ENCODE data around the gene CEBPE. TPM values are rescaled to one million over a fixed set of nuclear protein-coding genes. Genes with fewer than 3 reads are reported as not detected.
A peak's percentile ranks its signal among the peaks of the same experiment; 100 is the strongest.

Gene CEBPE
- total RNA-seq, 6 experiments from 2014 or later, result 0.13 to 0.18 TPM; not detected in 4

GRCh38 chr14:23079716-23080115 lies 39.3 kb downstream of the CEBPE start:
- H3K4me3 ChIP-seq, result no peak overlapping the region
- H3K27ac ChIP-seq, result peak overlapping the region in 2 of 3 donors; percentile 13 to 66
- H3K27me3 ChIP-seq, result no peaks in the 10 kb centered on the region
- no peaks in the 10 kb centered on the region for H3K9me3 ChIP-seq
- intact Hi-C loops (cut with DNase I), result no loop called here
- DNase-seq, result no peak
- H3K4me1 ChIP-seq, result peaks cover 0 to 13% (median 4%) of the 10 kb centered on the region in 4 donors
- no peak for ATAC-seq
- peaks cover 8 to 90% (median 44%) of the 10 kb centered on the region in 4 donors for H3K36me3 ChIP-seq
- 80% methylated on average over 2 of the region's 2 CpGs for WGBS (ENCODE audit: insufficient coverage, low coverage, low lambda C conversion rate, missing lambda C conversion rate)
- TF ChIP-seq POLR2A (IDR thresholded peaks at IDR 0.05) (no peak), CTCF (IDR thresholded peaks at IDR 0.05) (no peak)

- intact Hi-C loops (cut with DNase I), result no loop called here
- peaks cover 8 to 90% (median 43%) of the 10 kb centered on the region in 4 donors for H3K36me3 ChIP-seq
- H3K9me3 ChIP-seq, result no peaks in the 10 kb centered on the region
- no peak for TF ChIP-seq CTCF (IDR thresholded peaks at IDR 0.05)
- no peak for TF ChIP-seq POLR2A (IDR thresholded peaks at IDR 0.05)
- DNase-seq, result peak; percentile 68 to 78 (median 76)
- peak overlapping the region; percentile 28 to 66 (median 49) for H3K27ac ChIP-seq
- ATAC-seq, result peak; percentile 82 to 97 (median 94)
- WGBS (ENCODE audit: insufficient coverage, low coverage, low lambda C conversion rate, missing lambda C conversion rate), result 0% methylated on average over 2 of the region's 2 CpGs
- no peaks in the 10 kb centered on the region for H3K27me3 ChIP-seq
- peaks cover 0 to 13% (median 4%) of the 10 kb centered on the region in 4 donors for H3K4me1 ChIP-seq
- H3K4me3 ChIP-seq, result no peak overlapping the region
Observed at GRCh38 chr14:23078692-23079116, 40.4 kb downstream of the CEBPE start.

- Histone ChIP-seq H3K9me3 (no peaks in the 10 kb centered on the region), H3K27ac (peak overlapping the region in 2 of 3 donors; percentile 40 to 49), H3K4me1 (peaks cover 0 to 13% (median 4%) of the 10 kb centered on the region in 4 donors), H3K36me3 (peaks cover 8 to 91% (median 45%) of the 10 kb centered on the region in 4 donors), H3K4me3 (no peak overlapping the region), H3K27me3 (no peaks in the 10 kb centered on the region)
- 69% methylated on average over 5 of the region's 5 CpGs for WGBS (ENCODE audit: insufficient coverage, low coverage, low lambda C conversion rate, missing lambda C conversion rate)
- intact Hi-C loops (cut with DNase I), result no loop called here
- no peak for DNase-seq
- ATAC-seq, result no peak
- TF ChIP-seq POLR2A (IDR thresholded peaks at IDR 0.05), result no peak
- TF ChIP-seq CTCF (IDR thresholded peaks at IDR 0.05), result no peak
Observed at GRCh38 chr14:23077962-23078361, 41.1 kb downstream of the CEBPE start.

- 60% methylated on average over 5 of the region's 5 CpGs for WGBS (ENCODE audit: insufficient coverage, low coverage, low lambda C conversion rate, missing lambda C conversion rate)
- intact Hi-C loops (cut with DNase I), result no loop called here
- Histone ChIP-seq H3K9me3 (no peaks in the 10 kb centered on the region), H3K4me1 (peaks cover 0 to 18% (median 7%) of the 10 kb centered on the region in 4 donors), H3K27ac (no peak overlapping the region), H3K27me3 (no peaks in the 10 kb centered on the region), H3K36me3 (peaks cover 8 to 88% (median 46%) of the 10 kb centered on the region in 4 donors), H3K4me3 (no peak overlapping the region)
- no peak for DNase-seq
- TF ChIP-seq POLR2A (IDR thresholded peaks at IDR 0.05) (no peak), CTCF (IDR thresholded peaks at IDR 0.05) (peak; percentile 51 to 64 (median 60))
- ATAC-seq, result peak in 3 of 4 donors; percentile 25 to 61 (median 31)
Observed at GRCh38 chr14:23076785-23077408, 42.2 kb downstream of the CEBPE start.

All from right lobe of liver (tissue), 6 donors.